Transverse colon (tissue), 3 donors: ENCODE data around the gene KRT80.

Experiments
- POLR2A ChIP-seq: fragments of 450-650 bp; IDR thresholded peaks from one replicate; pipeline ENCODE4 v1.6.1; 2016; ENCODE audit warnings: antibody characterized with exemption, mild to moderate bottlenecking, moderate library complexity
- TF ChIP-seq, protein P1 (sequence below), 5 experiments: fragments of 200-600 bp in 3 of 5; fragments of 450-650 bp in 2 of 5; sonication (generic) in 3 of 5; IDR thresholded peaks; 1 replicate in 2 of 5; 2 replicates in 3 of 5; pipeline ENCODE4 v1.5.1; 2016 to 2017; ENCODE audit warnings: antibody characterized with exemption in 5 of 5, inconsistent platforms in 3 of 5, mild to moderate bottlenecking in 2 of 5, moderate library complexity in 1 of 5

DNA sequence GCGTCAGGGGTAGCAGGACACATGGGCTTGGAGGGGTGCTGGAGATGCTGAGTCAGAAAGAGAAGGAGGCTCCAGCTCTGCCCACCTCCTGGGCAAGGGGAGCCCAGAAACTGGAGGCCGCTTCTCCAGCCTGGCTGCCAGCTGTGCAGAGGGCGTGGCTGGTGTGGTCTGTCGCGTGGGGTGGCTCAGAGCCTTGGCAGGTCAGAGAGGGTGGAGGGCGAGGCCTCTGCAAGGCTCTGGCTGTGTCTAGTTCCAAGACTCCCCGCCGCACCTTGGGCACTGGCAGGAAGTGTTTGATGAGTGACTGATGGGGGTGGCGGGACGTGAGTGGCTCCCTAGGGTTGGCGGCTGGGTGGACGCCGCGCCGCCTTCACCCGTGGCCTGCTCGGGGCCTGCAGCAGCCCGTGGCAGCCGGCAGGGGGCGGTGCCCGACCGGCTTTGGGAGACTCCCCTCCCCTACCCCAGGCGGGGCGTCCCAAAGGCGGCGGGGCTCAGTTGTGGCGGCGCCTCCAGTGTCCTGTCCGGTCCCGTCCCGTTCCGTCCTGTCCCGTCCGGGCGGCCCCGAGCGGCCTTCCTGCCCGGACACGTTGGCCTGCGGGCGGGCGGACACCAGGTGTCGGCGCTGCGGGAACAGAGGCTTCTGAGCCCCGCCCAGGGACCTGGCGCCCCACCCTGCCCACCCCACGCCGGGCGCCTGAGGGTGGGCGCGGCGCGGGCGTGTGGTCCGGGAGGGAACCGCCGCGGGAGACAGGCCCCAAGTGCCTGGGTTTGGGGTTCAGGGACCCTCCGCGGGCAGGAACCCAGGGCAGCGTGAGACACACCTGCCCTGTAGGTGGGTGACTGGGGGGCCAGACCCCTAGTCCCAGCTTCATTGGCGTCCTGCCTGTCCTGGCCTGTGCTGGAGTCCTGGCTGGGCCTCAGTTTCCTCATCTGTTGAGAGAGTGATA, 39.7 kb downstream of the KRT80 start:
- TF ChIP-seq, protein P1, sequence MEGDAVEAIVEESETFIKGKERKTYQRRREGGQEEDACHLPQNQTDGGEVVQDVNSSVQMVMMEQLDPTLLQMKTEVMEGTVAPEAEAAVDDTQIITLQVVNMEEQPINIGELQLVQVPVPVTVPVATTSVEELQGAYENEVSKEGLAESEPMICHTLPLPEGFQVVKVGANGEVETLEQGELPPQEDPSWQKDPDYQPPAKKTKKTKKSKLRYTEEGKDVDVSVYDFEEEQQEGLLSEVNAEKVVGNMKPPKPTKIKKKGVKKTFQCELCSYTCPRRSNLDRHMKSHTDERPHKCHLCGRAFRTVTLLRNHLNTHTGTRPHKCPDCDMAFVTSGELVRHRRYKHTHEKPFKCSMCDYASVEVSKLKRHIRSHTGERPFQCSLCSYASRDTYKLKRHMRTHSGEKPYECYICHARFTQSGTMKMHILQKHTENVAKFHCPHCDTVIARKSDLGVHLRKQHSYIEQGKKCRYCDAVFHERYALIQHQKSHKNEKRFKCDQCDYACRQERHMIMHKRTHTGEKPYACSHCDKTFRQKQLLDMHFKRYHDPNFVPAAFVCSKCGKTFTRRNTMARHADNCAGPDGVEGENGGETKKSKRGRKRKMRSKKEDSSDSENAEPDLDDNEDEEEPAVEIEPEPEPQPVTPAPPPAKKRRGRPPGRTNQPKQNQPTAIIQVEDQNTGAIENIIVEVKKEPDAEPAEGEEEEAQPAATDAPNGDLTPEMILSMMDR (IDR thresholded peaks at IDR 0.05): peak; percentile 79 to 96 (median 92)
- peak; percentile 47 for TF ChIP-seq POLR2A
